DOHH2 (cell line): ENCODE measurements around the gene CACNA1D.

Experiments used
- CTCF ChIP-seq: fragments of 200-600 bp; sonication (generic); IDR thresholded peaks from one replicate; pipeline ENCODE4 v1.5.1; 2014; ENCODE audit warnings: antibody characterized with exemption, mild to moderate bottlenecking, low read depth, low read length; ENCODE audit not compliant: poor library complexity, severe bottlenecking
- EZH2phosphoT487 ChIP-seq: fragments of 200-600 bp; sonication (generic); IDR thresholded peaks from 2 replicates; pipeline ENCODE4 v1.6.1; 2017; ENCODE audit warnings: borderline replicate concordance, mild to moderate bottlenecking, antibody characterized with exemption, low read length, moderate library complexity, mixed read lengths

DNA sequence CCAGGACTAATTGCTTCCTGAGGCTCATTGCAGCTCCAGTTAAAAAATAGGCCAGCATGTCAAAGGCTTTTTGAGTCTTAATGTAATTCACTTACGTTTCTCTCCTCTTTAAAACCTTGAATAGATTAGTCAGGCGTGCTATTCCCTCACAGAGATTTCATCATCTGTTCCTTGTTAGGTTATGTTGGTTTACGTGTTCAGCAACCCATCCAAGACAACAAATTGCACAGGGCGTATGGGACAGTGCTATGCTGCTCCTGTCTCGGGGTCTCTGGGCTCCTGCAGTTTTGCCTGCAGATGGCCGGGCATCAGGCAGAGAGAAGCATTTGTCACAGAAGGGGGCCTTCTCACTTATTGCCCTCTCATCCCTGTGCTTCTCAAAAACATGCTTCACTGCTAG, 234.7 kb downstream of the CACNA1D start:
- TF ChIP-seq CTCF = no peak
- TF ChIP-seq EZH2phosphoT487 = no peak
